ENCODE data around the gene PPP1R2. TPM values are rescaled to one million over a fixed set of nuclear protein-coding genes. Genes with fewer than 3 reads are reported as not detected.

Gene PPP1R2
- polyA plus RNA-seq, 1 donor from 2014 or later: 113 TPM

DNA sequence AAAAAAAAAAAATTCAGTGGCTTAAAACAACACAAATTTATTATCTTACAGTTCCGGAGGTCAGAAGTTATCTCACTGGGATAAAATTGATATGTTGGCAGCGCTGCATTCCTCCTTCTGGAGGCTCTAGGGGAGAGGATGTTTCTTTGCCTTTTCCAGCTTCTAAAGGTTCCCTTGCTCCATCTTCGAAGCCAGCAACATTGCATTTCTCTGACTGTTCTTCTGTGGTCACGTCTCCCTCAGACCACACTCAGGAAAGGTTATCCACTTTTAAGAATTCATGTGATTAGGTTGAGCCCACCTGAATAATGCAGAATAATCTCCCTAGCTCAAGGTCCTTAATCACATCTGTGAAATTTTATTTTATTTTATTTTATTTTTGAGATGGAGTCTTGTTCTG lies 76.9 kb downstream of the PPP1R2 start:
- H3K36me3 ChIP-seq (ENCODE audit: insufficient read depth, low read length): no peaks in the 10 kb centered on the region
- no peaks in the 10 kb centered on the region for H3K79me2 ChIP-seq (replicated peaks; ENCODE audit: insufficient read depth, low read length)
- TF ChIP-seq CTCF (IDR thresholded peaks at IDR 0.05; ENCODE audit: poor library complexity, severe bottlenecking) (no peak), EZH2 (IDR thresholded peaks at IDR 0.05; ENCODE audit: borderline replicate concordance, insufficient read depth, low read length, poor library complexity, severe bottlenecking) (no peak), TAF1 (IDR thresholded peaks at IDR 0.05; ENCODE audit: low read depth) (no peak), REST (IDR thresholded peaks at IDR 0.05; ENCODE audit: borderline replicate concordance) (no peak), RAD21 (conservative IDR thresholded peaks at IDR 0.05) (no peak), POLR2AphosphoS5 (IDR thresholded peaks at IDR 0.05) (no peak), SMC3 (conservative IDR thresholded peaks at IDR 0.05; ENCODE audit: poor library complexity) (no peak), MXI1 (conservative IDR thresholded peaks at IDR 0.05; ENCODE audit: poor library complexity, severe bottlenecking) (no peak), EP300 (conservative IDR thresholded peaks at IDR 0.05; ENCODE audit: poor library complexity, severe bottlenecking) (no peak)
- H3K9me3 ChIP-seq (ENCODE audit: low read length): no peaks in the 10 kb centered on the region
- H3K9me2 ChIP-seq (ENCODE audit: insufficient read depth, low read length): no peaks in the 10 kb centered on the region
- H3F3A ChIP-seq (ENCODE audit: insufficient read depth, low read length, poor library complexity, severe bottlenecking): no peaks in the 10 kb centered on the region
- no peak overlapping the region for H3K4me3 ChIP-seq (ENCODE audit: low read length)
- no peak overlapping the region for H3K27ac ChIP-seq (ENCODE audit: low read length)
- H2AFZ ChIP-seq (ENCODE audit: low read depth, low read length): no peak overlapping the region
- no peaks in the 10 kb centered on the region for H4K20me1 ChIP-seq (ENCODE audit: insufficient read depth)
- no peaks in the 10 kb centered on the region for H3K27me3 ChIP-seq (ENCODE audit: insufficient read depth, low read depth, low read length)
- no peak overlapping the region for H3K4me2 ChIP-seq (ENCODE audit: low read length)
- H3K9ac ChIP-seq (ENCODE audit: low read length): no peak overlapping the region

Small RNA genes lying within 50 kb of the gene (small RNA-seq; reads per million reads assigned to genes)
- gene RN7SL73P (0 reads per million in 3 experiments), gene RNU6ATAC24P (0 reads per million in 3 experiments)

Other genes with a start within 250 kb of the PPP1R2 start
- 88.7 and 106 TPM in 2 replicates for gene ACAP2, start 100.3 kb downstream of the PPP1R2 start, polyA plus RNA-seq
- gene APOD, start 40.6 kb upstream of the PPP1R2 start, polyA plus RNA-seq: not detected in 2 replicates
- gene MUC20, start 177.7 kb upstream of the PPP1R2 start, polyA plus RNA-seq: 1.8 and 3.0 TPM in 2 replicates